HG02852 (cell line): ENCODE results near the gene RASGRF2.
"Not testable (repeated sequence)": the region's sequence is repeated elsewhere in the genome, so short reads cannot be mapped to it uniquely, and the experiment has no call there.

ENCODE experiments used
- ATAC-seq: cut with Tn5 transposase; IDR thresholded peaks from one replicate; pipeline ENCODE4 v1.9.1; 2021; ENCODE audit warnings: mild to moderate bottlenecking, moderate library complexity; ENCODE audit not compliant: unreplicated experiment

Gene RASGRF2

GRCh38 chr5:80982093-80982492 lies 21.9 kb downstream of the RASGRF2 start:
- no peak for ATAC-seq

- ATAC-seq: no peak
Observed at GRCh38 chr5:80985600-80986228, 25.6 kb downstream of the RASGRF2 start.

GRCh38 chr5:80986382-80986781 lies 26.2 kb downstream of the RASGRF2 start:
- ATAC-seq: no peak

GRCh38 chr5:80987078-80987766 lies 27.1 kb downstream of the RASGRF2 start:
- no peak for ATAC-seq

- ATAC-seq: no peak
Observed at GRCh38 chr5:80988419-80988935, 28.3 kb downstream of the RASGRF2 start.

- ATAC-seq: no peak
Observed at GRCh38 chr5:80989883-80990282, 29.7 kb downstream of the RASGRF2 start.

- ATAC-seq: no peak
Observed at GRCh38 chr5:80990527-80990926, 30.4 kb downstream of the RASGRF2 start.

GRCh38 chr5:80990971-80991370 lies 30.8 kb downstream of the RASGRF2 start:
- no peak for ATAC-seq

- no peak for ATAC-seq
Observed at GRCh38 chr5:80995908-80996307, 35.7 kb downstream of the RASGRF2 start.

GRCh38 chr5:80998590-80998979 lies 38.4 kb downstream of the RASGRF2 start:
- no peak for ATAC-seq

- ATAC-seq: no peak
Observed at GRCh38 chr5:81003811-81004386, 43.7 kb downstream of the RASGRF2 start.

- no peak for ATAC-seq
Observed at GRCh38 chr5:81005708-81006107, 45.5 kb downstream of the RASGRF2 start.

- ATAC-seq: no peak
Observed at GRCh38 chr5:81006231-81006630, 46.1 kb downstream of the RASGRF2 start.

- no peak for ATAC-seq
Observed at GRCh38 chr5:81006947-81007636, 46.9 kb downstream of the RASGRF2 start.

GRCh38 chr5:81007637-81008027 lies 47.5 kb downstream of the RASGRF2 start:
- ATAC-seq: no peak

GRCh38 chr5:81010336-81011169 lies 50.4 kb downstream of the RASGRF2 start:
- ATAC-seq: no peak

GRCh38 chr5:81014348-81014747 lies 54.2 kb downstream of the RASGRF2 start:
- no peak for ATAC-seq

- ATAC-seq: no peak
Observed at GRCh38 chr5:81016116-81016515, 56.0 kb downstream of the RASGRF2 start.

GRCh38 chr5:81017320-81017719 lies 57.2 kb downstream of the RASGRF2 start:
- no peak for ATAC-seq

- not testable (repeated sequence) for ATAC-seq
Observed at GRCh38 chr5:81018608-81019007, 58.4 kb downstream of the RASGRF2 start.

- no peak for ATAC-seq
Observed at GRCh38 chr5:81019748-81020147, 59.6 kb downstream of the RASGRF2 start.
